Muscle layer of duodenum (tissue), 2 donors: ENCODE measurements around the gene TMED7.

Experiments used
- H3K27ac ChIP-seq: one replicate; pipeline ENCODE4 v1.7.0; 2013; ENCODE audit warnings: mild to moderate bottlenecking, low read length
- H3K27me3 ChIP-seq: one replicate; pipeline ENCODE4 v1.7.0; 2013; ENCODE audit warnings: low read depth, mild to moderate bottlenecking, control low read depth, low read length
- H3K36me3 ChIP-seq, 2 donors: one replicate each; pipeline ENCODE4 v1.7.0; 2013; ENCODE audit warnings: low read length in 2 of 2, control low read depth in 1 of 2, mild to moderate bottlenecking in 1 of 2; ENCODE audit not compliant: insufficient read depth in 2 of 2, control insufficient read depth in 1 of 2
- H3K4me1 ChIP-seq, 2 donors: one replicate each; pipeline ENCODE4 v1.7.0; 2013; ENCODE audit warnings: low read length in 2 of 2, mild to moderate bottlenecking in 2 of 2, control low read depth in 1 of 2, moderate library complexity in 1 of 2; ENCODE audit not compliant: insufficient read depth in 2 of 2, control insufficient read depth in 1 of 2
- H3K4me3 ChIP-seq, 2 donors: one replicate each; pipeline ENCODE4 v1.7.0; 2013; ENCODE audit warnings: low read length in 2 of 2, low read depth in 1 of 2, mild to moderate bottlenecking in 1 of 2
- H3K9me3 ChIP-seq, 2 donors: one replicate each; pipeline ENCODE4 v1.7.0; 2013; ENCODE audit warnings: low read length in 2 of 2, control low read depth in 1 of 2, mild to moderate bottlenecking in 1 of 2; ENCODE audit not compliant: control insufficient read depth in 1 of 2
- donor health status: healthy.

TMED7 gene

GRCh38 chr5:115626445-115626823, 598 bp upstream of the TMED7 start:
- peaks cover 0 to 5% of the 10 kb centered on the region in 2 donors for H3K36me3 ChIP-seq
- peak overlapping the region; percentile 88 for H3K27ac ChIP-seq
- H3K27me3 ChIP-seq, result no peaks in the 10 kb centered on the region
- no peaks in the 10 kb centered on the region for H3K9me3 ChIP-seq
- peaks cover 19 to 27% of the 10 kb centered on the region in 2 donors for H3K4me1 ChIP-seq
- peak overlapping the region; percentile 81 to 93 for H3K4me3 ChIP-seq

DNA sequence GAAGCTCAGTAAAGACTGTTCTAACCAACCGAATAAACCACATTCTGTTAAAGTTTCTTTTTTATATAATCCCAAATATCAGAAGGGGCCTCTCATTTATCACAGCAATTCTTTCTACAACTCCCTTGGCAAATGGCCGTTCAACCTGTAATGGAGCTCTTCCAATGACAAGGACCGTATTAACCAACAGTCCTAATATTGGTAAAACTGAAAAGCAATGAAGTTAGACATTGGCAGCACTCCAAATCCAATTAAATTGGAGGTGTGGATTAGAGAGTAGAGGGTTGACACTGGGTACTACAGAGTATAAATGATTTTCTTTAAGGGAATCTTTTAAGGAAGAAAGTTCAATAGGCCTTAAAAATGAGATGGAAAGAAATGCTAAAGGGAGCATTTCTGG, 842 bp downstream of the TMED7 start:
- Histone ChIP-seq H3K27ac (peak overlapping the region; percentile 88), H3K4me1 (peaks cover 19 to 27% of the 10 kb centered on the region in 2 donors)

DNA sequence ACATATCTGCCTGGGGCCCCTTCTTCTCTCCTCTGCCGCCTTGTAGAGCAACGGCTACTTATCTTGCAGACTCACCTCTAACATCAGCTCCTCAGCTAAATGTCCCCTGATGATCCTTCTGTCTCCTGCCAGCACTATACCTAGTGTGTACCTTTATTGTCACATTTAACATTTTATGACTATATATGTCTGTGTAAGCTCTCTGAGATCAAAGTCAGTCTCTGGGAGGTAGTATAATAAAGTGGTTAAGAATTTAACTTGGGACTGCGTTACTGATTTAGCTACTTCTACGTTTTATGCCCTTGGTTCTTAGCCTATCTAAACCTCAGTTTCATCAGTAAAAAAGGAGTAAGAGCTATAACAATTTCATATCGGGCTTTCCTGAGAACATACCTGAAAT, 2.2 kb downstream of the TMED7 start:
- Histone ChIP-seq H3K27me3 (no peaks in the 10 kb centered on the region), H3K27ac (peak overlapping the region; percentile 88), H3K36me3 (peaks cover 17 to 21% of the 10 kb centered on the region in 2 donors), H3K4me3 (peak overlapping the region; percentile 81 to 93), H3K9me3 (no peaks in the 10 kb centered on the region), H3K4me1 (peaks cover 19 to 27% of the 10 kb centered on the region in 2 donors)

More for the DNA sequence above, 842 bp downstream of the TMED7 start:
- Histone ChIP-seq H3K4me3 (peak overlapping the region; percentile 81 to 93), H3K27me3 (no peaks in the 10 kb centered on the region), H3K36me3 (peaks cover 4 to 8% of the 10 kb centered on the region in 2 donors), H3K9me3 (no peaks in the 10 kb centered on the region)

DNA sequence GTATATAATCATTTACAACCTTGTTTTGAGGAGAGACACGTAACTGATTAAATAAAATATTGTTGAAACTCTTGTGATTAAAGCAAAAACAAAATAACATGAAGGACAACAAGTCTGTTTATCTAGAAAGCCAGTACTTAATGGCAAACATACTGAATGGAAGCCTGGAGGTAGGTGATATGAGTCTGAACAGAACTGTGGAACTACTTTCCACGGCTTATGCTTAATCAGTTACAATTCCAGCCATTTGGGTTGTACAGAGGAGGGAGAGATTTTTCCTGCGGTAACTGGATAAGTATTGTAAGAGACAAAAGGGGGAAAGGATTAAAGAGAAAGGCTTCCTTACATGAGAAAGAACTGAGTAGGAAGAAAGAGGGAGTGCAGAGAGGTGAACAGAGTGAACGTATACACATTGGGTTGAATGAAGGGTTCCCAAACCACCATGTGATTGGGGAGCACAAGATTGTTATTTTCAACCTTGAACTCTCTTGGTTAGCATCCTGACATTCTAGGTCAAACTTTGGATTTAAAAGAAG, 4.4 kb downstream of the TMED7 start:
- H3K4me1 ChIP-seq, result peaks cover 19 to 27% of the 10 kb centered on the region in 2 donors
- H3K27ac ChIP-seq, result no peak overlapping the region

GRCh38 chr5:115616892-115617291, 8.9 kb downstream of the TMED7 start:
- H3K27ac ChIP-seq, result no peak overlapping the region
- H3K9me3 ChIP-seq, result no peaks in the 10 kb centered on the region
- H3K27me3 ChIP-seq, result no peaks in the 10 kb centered on the region
- no peaks in the 10 kb centered on the region for H3K4me1 ChIP-seq
- H3K4me3 ChIP-seq, result no peak overlapping the region
- peaks cover 35 to 49% of the 10 kb centered on the region in 2 donors for H3K36me3 ChIP-seq

More for the DNA sequence above, 4.4 kb downstream of the TMED7 start:
- H3K27me3 ChIP-seq, result no peaks in the 10 kb centered on the region
- H3K36me3 ChIP-seq, result peaks cover 25 to 28% of the 10 kb centered on the region in 2 donors
- no peaks in the 10 kb centered on the region for H3K9me3 ChIP-seq
- H3K4me3 ChIP-seq, result no peak overlapping the region

GRCh38 chr5:115616472-115616871, 9.4 kb downstream of the TMED7 start:
- no peaks in the 10 kb centered on the region for H3K27me3 ChIP-seq
- peaks cover 35 to 49% of the 10 kb centered on the region in 2 donors for H3K36me3 ChIP-seq
- H3K4me3 ChIP-seq, result no peak overlapping the region
- H3K9me3 ChIP-seq, result no peaks in the 10 kb centered on the region
- H3K27ac ChIP-seq, result no peak overlapping the region
- no peaks in the 10 kb centered on the region for H3K4me1 ChIP-seq

DNA sequence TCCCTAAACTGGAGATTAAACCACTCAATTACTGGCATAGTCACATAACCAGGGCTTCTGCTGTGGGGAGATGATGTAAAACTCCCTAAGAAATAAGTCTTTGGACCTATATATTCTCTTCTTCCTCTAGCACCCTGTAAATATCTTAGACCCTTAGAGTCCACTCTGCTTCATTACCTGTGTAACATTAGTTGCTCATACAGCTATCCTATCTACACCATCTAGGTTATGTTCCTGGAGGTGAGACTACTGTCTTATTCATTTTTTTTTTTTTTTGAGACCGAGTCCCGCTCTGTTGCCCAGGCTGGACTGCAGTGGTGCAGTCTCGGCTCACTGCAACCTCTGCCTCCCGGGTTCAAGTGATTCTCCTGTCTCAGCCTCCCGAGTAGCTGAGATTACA, 14.0 kb downstream of the TMED7 start:
- no peak overlapping the region for H3K27ac ChIP-seq
- H3K4me1 ChIP-seq, result peaks cover 0 to 4% of the 10 kb centered on the region in 2 donors
- H3K4me3 ChIP-seq, result no peak overlapping the region
- H3K36me3 ChIP-seq, result peaks cover 13 to 28% of the 10 kb centered on the region in 2 donors
- H3K9me3 ChIP-seq, result no peaks in the 10 kb centered on the region
- H3K27me3 ChIP-seq, result no peaks in the 10 kb centered on the region

GRCh38 chr5:115607935-115608334, 17.9 kb downstream of the TMED7 start:
- H3K4me3 ChIP-seq, result no peak overlapping the region
- H3K4me1 ChIP-seq, result peaks cover 1 to 7% of the 10 kb centered on the region in 2 donors
- H3K9me3 ChIP-seq, result no peaks in the 10 kb centered on the region
- H3K27ac ChIP-seq, result peak overlapping the region; percentile 5
- peaks cover 3 to 5% of the 10 kb centered on the region in 2 donors for H3K36me3 ChIP-seq
- H3K27me3 ChIP-seq, result no peaks in the 10 kb centered on the region

- H3K27ac ChIP-seq, result no peak overlapping the region
Observed at GRCh38 chr5:115605436-115605835, 20.4 kb downstream of the TMED7 start.

GRCh38 chr5:115602591-115603125, 23.2 kb downstream of the TMED7 start:
- Histone ChIP-seq H3K4me1 (peaks cover 13 to 24% of the 10 kb centered on the region in 2 donors), H3K27ac (peak overlapping the region; percentile 62), H3K27me3 (no peaks in the 10 kb centered on the region), H3K4me3 (peak overlapping the region; percentile 53 to 86), H3K9me3 (no peaks in the 10 kb centered on the region), H3K36me3 (peaks cover 0 to 3% of the 10 kb centered on the region in 2 donors)

More at GRCh38 chr5:115605436-115605835, 20.4 kb downstream of the TMED7 start:
- Histone ChIP-seq H3K9me3 (no peaks in the 10 kb centered on the region), H3K4me3 (no peak overlapping the region), H3K36me3 (peaks cover 0 to 3% of the 10 kb centered on the region in 2 donors), H3K4me1 (peaks cover 12 to 14% of the 10 kb centered on the region in 2 donors), H3K27me3 (no peaks in the 10 kb centered on the region)

- Histone ChIP-seq H3K27ac (peak within 1 kb of the TSS; percentile 68), H3K36me3 (peaks cover 0 to 3% of the 10 kb centered on the region in 2 donors), H3K4me1 (peaks cover 13 to 24% of the 10 kb centered on the region in 2 donors), H3K27me3 (no peaks in the 10 kb centered on the region), H3K9me3 (no peaks in the 10 kb centered on the region), H3K4me3 (peak within 1 kb of the TSS; percentile 80 to 86)
Observed at GRCh38 chr5:115601701-115602590, 23.9 kb downstream of the TMED7 start, which contains the start of gene TICAM2. TICAM2 (minus strand) TSS chr5:115602479; CDS start chr5:115581256, 21,223 bp downstream.
